GM12892 (cell line): ENCODE measurements around the gene PLA2G1B.

Experiments used
- DNase-seq: peaks from one replicate; pipeline ENCODE4 v3.0.0; 2011; ENCODE audit not compliant: insufficient read length
- FAIRE-seq: peaks from 2 replicates; lab custom pipeline; 2011; peaks lifted over from hg19 to GRCh38; lab: Jason Lieb, UNC
- POLR2A ChIP-seq: IDR thresholded peaks from 2 replicates; pipeline ENCODE4 v1.6.1; 2011; ENCODE audit warnings: low read depth, low read length, control low read depth
- POLR2AphosphoS5 ChIP-seq: IDR thresholded peaks from 2 replicates; pipeline ENCODE4 v1.6.1; 2011; ENCODE audit warnings: low read depth, low read length, control low read depth
- TAF1 ChIP-seq: IDR thresholded peaks from 2 replicates; pipeline ENCODE4 v1.6.1; 2011; ENCODE audit warnings: low read depth, mild to moderate bottlenecking, control low read depth, low read length, borderline replicate concordance

Gene PLA2G1B

DNA sequence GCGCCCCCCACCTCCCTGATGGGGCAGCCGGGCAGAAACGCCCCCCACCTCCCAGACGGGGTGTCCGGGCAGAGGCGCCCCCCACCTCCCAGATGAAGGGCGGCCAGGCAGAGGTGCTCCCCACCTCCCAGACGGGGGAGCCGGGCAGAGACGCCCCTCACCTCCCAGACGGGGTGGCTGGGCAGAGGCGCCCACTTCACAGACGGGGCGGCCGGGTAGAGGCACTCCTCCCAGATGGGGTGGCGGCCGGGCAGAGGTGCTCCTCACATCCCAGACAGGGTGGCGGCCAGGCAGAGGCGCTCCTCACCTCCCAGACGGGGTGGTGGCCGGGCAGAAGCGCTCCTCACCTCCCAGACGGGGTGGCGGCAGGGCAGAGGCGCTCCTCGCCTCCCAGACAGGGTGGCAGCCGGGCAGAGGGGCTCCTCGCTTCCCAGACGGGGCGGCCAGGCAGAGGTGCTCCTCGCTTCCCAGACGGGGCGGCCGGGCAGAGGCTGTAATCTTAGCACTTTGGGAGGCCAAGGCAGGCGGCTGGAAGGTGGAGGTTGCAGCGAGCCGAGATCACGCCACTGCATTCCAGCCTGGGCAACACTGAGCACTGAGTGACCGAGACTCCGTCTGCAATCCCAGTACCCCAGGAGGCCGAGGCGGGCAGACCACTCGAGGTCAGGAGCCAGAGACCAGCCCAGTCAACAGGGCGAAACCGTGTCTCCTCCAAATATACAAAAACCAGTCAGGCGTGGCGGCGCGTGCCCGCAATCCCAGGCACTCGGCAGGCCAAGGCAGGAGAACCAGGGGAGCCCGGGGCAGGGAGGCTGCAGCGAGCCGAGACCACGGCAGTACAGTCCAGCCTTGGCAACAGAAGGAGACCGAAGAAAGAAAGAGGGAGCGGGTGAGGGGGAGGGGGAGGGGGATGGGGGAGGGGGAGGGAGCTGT lies 49.2 kb downstream of the PLA2G1B start:
- no peak for TF ChIP-seq POLR2AphosphoS5
- no peak for TF ChIP-seq POLR2A
- no peak for TF ChIP-seq TAF1
- no peak for DNase-seq
- FAIRE-seq = no peak

GRCh38 chr12:120276734-120277133 lies 50.8 kb downstream of the PLA2G1B start:
- FAIRE-seq (no peak), DNase-seq (no peak)
- TF ChIP-seq POLR2AphosphoS5 (no peak), TAF1 (no peak), POLR2A (no peak)
